ENCODE results near the gene LMO3. TPM values are rescaled to one million over a fixed set of nuclear protein-coding genes. Genes with fewer than 3 reads are reported as not detected.

The LMO3 gene
- total RNA-seq, 1 experiment from 2014 or later, result 0.34 TPM

DNA sequence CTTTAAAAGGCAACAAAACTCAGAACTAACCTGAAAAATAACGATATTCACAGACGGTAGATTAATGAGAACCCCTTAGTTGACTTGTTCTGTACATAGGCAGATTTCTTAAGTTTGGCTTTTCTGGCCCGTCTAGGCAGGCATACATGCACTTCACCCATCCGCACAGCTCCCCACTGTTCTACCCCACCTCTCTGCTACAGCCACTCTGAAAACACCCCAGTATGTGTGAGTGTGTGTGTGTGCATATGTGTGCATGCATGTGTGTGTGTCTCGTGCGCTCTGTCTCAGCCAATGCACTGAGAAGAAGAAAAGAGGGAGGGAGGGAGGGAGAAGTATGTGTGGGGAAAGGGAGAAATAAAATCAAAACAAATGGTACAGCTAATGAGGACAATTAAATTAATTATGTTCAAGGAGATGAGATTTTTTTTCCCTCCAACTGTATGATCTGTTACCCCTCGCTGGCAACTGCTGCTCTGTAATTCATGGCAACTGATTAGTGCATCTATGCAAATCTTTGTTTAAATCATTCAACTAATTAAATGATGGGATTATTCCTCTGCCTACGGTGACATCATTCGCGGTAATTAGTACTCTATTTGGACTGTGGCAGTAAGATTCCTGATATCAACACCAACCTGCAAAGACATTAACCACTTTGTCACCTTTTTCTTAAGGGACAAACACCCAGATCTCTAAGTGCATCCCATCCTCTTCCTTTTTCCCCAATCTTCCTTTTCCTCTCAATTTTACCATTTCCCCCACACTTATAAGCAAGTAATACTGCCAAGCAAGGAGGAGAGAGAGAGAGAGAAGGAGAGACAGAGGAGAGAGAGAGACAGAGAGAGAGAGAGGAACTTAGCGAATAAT lies 2.2 kb upstream of the LMO3 start:
- H4K20me1 ChIP-seq (ENCODE audit: insufficient read depth), result no peaks in the 10 kb centered on the region
- no peaks in the 10 kb centered on the region for H3K9me3 ChIP-seq (ENCODE audit: control insufficient read depth in 1 of 2, insufficient read depth in 1 of 2, low read depth in 1 of 2, low read length in 2 of 2)
- ATAC-seq (no peak), DNase-seq (ENCODE audit: low read depth, low spot score) (no peak)
- H3K4me1 ChIP-seq (ENCODE audit: control insufficient read depth in 1 of 2, insufficient read depth in 2 of 2, low read length in 2 of 2), result no peaks in the 10 kb centered on the region
- H3K36me3 ChIP-seq (ENCODE audit: control insufficient read depth in 1 of 2, insufficient read depth in 2 of 2, low read length in 2 of 2), result no peaks in the 10 kb centered on the region
- ChIA-PET POLR2A (no interaction called here), CTCF (no interaction called here), RAD21 (ENCODE audit: low non-redundant PET in 1 of 2, low total read pairs in 2 of 2, uncharacterized antibody in 2 of 2, unreplicated experiment in 2 of 2) (no interaction called here)
- no peaks in the 10 kb centered on the region for H3K9me2 ChIP-seq (ENCODE audit: insufficient read depth)
- H3K79me2 ChIP-seq (ENCODE audit: insufficient read depth, low read length), result no peaks in the 10 kb centered on the region
- TF ChIP-seq ELF1 (IDR thresholded peaks at IDR 0.05; ENCODE audit: borderline replicate concordance, low read depth), result no peak
- no peak for TF ChIP-seq ZBTB33 (IDR thresholded peaks at IDR 0.05; ENCODE audit: extremely low read depth, insufficient replicate concordance, low read length)
- TF ChIP-seq TCF7L2 (IDR thresholded peaks at IDR 0.05; ENCODE audit: borderline replicate concordance, extremely low read depth, insufficient read depth, insufficient read length), result no peak
- no peak for TF ChIP-seq POLR2AphosphoS5 (IDR thresholded peaks at IDR 0.05; ENCODE audit: low read depth, low read length)
- no peak for TF ChIP-seq EZH2 (IDR thresholded peaks at IDR 0.05)
- no peak for TF ChIP-seq YY1 (IDR thresholded peaks at IDR 0.05; ENCODE audit: extremely low read depth, insufficient replicate concordance, low read depth, low read length)
- no peak for TF ChIP-seq CTCF (IDR thresholded peaks at IDR 0.05 in 2 of 3, conservative IDR thresholded peaks at IDR 0.05 in 1 of 3; ENCODE audit: borderline replicate concordance in 1 of 3, insufficient read depth in 1 of 3, low read depth in 2 of 3, low read length in 2 of 3)
- TF ChIP-seq CEBPB (IDR thresholded peaks at IDR 0.05; ENCODE audit: low read depth), result no peak
- TF ChIP-seq EGR1 (IDR thresholded peaks at IDR 0.05; ENCODE audit: low read depth), result no peak
- TF ChIP-seq RAD21 (IDR thresholded peaks at IDR 0.05; ENCODE audit: low read depth), result no peak
- TF ChIP-seq ZNF274 (IDR thresholded peaks at IDR 0.05; ENCODE audit: low read depth, low read length), result no peak
- no peak for TF ChIP-seq SRF (IDR thresholded peaks at IDR 0.05; ENCODE audit: low read depth)
- no peak for TF ChIP-seq POLR2A (IDR thresholded peaks at IDR 0.05; ENCODE audit: borderline replicate concordance, extremely low read depth, insufficient read depth, insufficient read length)
- no peak for TF ChIP-seq SIN3A (IDR thresholded peaks at IDR 0.05; ENCODE audit: low read depth)
- no peak for TF ChIP-seq ATF3 (IDR thresholded peaks at IDR 0.05)
- no peak for TF ChIP-seq JUND (IDR thresholded peaks at IDR 0.05)
- no peak overlapping the region for H2AFZ ChIP-seq (ENCODE audit: low read depth, low read length, poor library complexity, severe bottlenecking)
- no peak overlapping the region for H3K9ac ChIP-seq (ENCODE audit: low read length)
- no TSS peak for BruUV-seq (replicated peaks)
- no peak overlapping the region for H3K4me2 ChIP-seq (ENCODE audit: low read length)
- no peaks in the 10 kb centered on the region for H3K27me3 ChIP-seq (ENCODE audit: insufficient read depth, low read length)
- H3K4me3 ChIP-seq (replicated peaks in 1 of 2; ENCODE audit: low read depth in 1 of 2, low read length in 2 of 2), result no peak overlapping the region
- intact Hi-C loops (cut with micrococcal nuclease), result no loop called here
- H3K27ac ChIP-seq (ENCODE audit: low read depth, low read length), result no peak overlapping the region
